ENCODE measurements around the gene OR52E6. TPM values are rescaled to one million over a fixed set of nuclear protein-coding genes. Genes with fewer than 3 reads are reported as not detected.
A peak's percentile ranks its signal among the peaks of the same experiment; 100 is the strongest.

OR52E6 gene
- polyA plus RNA-seq (2011; rRNA removed) (not detected in 2 replicates), polyA plus RNA-seq (2017; fragmentation: RNase III; extraction: RNeasy Plus Mini Kit Qiagen cat#74134 plus additional on column Dnase treatment) (not detected in 3 replicates), polyA minus RNA-seq (2011; rRNA and poly(A)+ RNA removed) (not detected in 2 replicates)
- not detected in 2 replicates for polyA plus RNA-seq (2012; cell fraction: cytosol; rRNA removed)
- not detected in 2 replicates for polyA plus RNA-seq (2012; cell fraction: nucleus; rRNA removed)

DNA sequence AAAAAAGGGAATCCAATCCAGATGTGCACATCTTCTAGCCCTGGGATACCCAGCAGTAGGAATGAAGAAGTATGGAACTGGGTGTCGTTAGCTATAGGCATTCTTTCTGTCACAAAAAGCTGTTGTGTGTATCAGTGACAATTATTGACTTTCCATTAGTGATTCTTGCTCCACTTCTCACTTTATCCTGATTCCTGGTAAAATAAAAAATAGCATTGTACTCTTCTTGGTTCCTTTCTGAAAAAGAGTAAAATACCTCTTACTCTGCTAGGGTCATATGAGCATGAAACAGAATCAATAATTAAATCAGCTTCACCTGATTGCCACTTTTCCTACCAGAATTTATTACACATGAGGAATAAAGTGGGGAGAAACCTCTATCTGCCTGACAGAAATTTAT is at the start of gene OR52E6:
Gene OR52E6, minus strand, starts transcription at position 101 of the 400 bp plus-strand sequence. Its CDS starts 0 bp downstream, at position 101.
- DNase-seq (ENCODE audit: low read depth in 1 of 2, low spot score in 1 of 2), result no peak
- ATAC-seq, result no peak
- FAIRE-seq, result no peak
- Histone ChIP-seq H3K27ac (no peak within 1 kb of the TSS), H3K4me2 (no peak within 1 kb of the TSS), H3K4me1 (no peaks in the 10 kb centered on the region), H3K4me3 (no peak within 1 kb of the TSS), H3K9me3 (no peaks in the 10 kb centered on the region)
- ChIA-PET CTCF (no interaction called here), POLR2A (no interaction called here)
- WGBS (ENCODE audit: missing lambda C conversion rate), result 3% methylated on average over 1 of the region's 1 CpG
- TF ChIP-seq, protein P1, sequence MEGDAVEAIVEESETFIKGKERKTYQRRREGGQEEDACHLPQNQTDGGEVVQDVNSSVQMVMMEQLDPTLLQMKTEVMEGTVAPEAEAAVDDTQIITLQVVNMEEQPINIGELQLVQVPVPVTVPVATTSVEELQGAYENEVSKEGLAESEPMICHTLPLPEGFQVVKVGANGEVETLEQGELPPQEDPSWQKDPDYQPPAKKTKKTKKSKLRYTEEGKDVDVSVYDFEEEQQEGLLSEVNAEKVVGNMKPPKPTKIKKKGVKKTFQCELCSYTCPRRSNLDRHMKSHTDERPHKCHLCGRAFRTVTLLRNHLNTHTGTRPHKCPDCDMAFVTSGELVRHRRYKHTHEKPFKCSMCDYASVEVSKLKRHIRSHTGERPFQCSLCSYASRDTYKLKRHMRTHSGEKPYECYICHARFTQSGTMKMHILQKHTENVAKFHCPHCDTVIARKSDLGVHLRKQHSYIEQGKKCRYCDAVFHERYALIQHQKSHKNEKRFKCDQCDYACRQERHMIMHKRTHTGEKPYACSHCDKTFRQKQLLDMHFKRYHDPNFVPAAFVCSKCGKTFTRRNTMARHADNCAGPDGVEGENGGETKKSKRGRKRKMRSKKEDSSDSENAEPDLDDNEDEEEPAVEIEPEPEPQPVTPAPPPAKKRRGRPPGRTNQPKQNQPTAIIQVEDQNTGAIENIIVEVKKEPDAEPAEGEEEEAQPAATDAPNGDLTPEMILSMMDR (IDR thresholded peaks at IDR 0.05), result no peak
- TF ChIP-seq, protein P2, sequence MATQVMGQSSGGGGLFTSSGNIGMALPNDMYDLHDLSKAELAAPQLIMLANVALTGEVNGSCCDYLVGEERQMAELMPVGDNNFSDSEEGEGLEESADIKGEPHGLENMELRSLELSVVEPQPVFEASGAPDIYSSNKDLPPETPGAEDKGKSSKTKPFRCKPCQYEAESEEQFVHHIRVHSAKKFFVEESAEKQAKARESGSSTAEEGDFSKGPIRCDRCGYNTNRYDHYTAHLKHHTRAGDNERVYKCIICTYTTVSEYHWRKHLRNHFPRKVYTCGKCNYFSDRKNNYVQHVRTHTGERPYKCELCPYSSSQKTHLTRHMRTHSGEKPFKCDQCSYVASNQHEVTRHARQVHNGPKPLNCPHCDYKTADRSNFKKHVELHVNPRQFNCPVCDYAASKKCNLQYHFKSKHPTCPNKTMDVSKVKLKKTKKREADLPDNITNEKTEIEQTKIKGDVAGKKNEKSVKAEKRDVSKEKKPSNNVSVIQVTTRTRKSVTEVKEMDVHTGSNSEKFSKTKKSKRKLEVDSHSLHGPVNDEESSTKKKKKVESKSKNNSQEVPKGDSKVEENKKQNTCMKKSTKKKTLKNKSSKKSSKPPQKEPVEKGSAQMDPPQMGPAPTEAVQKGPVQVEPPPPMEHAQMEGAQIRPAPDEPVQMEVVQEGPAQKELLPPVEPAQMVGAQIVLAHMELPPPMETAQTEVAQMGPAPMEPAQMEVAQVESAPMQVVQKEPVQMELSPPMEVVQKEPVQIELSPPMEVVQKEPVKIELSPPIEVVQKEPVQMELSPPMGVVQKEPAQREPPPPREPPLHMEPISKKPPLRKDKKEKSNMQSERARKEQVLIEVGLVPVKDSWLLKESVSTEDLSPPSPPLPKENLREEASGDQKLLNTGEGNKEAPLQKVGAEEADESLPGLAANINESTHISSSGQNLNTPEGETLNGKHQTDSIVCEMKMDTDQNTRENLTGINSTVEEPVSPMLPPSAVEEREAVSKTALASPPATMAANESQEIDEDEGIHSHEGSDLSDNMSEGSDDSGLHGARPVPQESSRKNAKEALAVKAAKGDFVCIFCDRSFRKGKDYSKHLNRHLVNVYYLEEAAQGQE (IDR thresholded peaks at IDR 0.05), result no peak
- TF ChIP-seq MAZ (IDR thresholded peaks at IDR 0.05; ENCODE audit: borderline replicate concordance, low read depth, low read length), result no peak
- no peak for TF ChIP-seq SREBF2 (IDR thresholded peaks at IDR 0.05)
- no peak for TF ChIP-seq CHD4 (IDR thresholded peaks at IDR 0.05; ENCODE audit: borderline replicate concordance)
- TF ChIP-seq FOSL2 (IDR thresholded peaks at IDR 0.05), result no peak
- no peak for TF ChIP-seq FOSL2 (CRISPR knock-in tag; IDR thresholded peaks at IDR 0.05)
- TF ChIP-seq CBX8 (IDR thresholded peaks at IDR 0.05), result no peak
- TF ChIP-seq, protein P3, sequence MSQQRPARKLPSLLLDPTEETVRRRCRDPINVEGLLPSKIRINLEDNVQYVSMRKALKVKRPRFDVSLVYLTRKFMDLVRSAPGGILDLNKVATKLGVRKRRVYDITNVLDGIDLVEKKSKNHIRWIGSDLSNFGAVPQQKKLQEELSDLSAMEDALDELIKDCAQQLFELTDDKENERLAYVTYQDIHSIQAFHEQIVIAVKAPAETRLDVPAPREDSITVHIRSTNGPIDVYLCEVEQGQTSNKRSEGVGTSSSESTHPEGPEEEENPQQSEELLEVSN (IDR thresholded peaks at IDR 0.05; ENCODE audit: borderline replicate concordance, low read depth), result no peak
- TF ChIP-seq HDAC2 (IDR thresholded peaks at IDR 0.05), result no peak
- TF ChIP-seq, protein P4, sequence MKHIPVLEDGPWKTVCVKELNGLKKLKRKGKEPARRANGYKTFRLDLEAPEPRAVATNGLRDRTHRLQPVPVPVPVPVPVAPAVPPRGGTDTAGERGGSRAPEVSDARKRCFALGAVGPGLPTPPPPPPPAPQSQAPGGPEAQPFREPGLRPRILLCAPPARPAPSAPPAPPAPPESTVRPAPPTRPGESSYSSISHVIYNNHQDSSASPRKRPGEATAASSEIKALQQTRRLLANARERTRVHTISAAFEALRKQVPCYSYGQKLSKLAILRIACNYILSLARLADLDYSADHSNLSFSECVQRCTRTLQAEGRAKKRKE (CRISPR knock-in tag; IDR thresholded peaks at IDR 0.05; ENCODE audit: low read depth), result no peak
- TF ChIP-seq HOXB5 (CRISPR knock-in tag; IDR thresholded peaks at IDR 0.05), result no peak
- no peak for TF ChIP-seq RAD21 (conservative IDR thresholded peaks at IDR 0.05 in 1 of 2, IDR thresholded peaks at IDR 0.05 in 1 of 2)
- no peak for TF ChIP-seq FOSB (CRISPR knock-in tag; IDR thresholded peaks at IDR 0.05)

DNA sequence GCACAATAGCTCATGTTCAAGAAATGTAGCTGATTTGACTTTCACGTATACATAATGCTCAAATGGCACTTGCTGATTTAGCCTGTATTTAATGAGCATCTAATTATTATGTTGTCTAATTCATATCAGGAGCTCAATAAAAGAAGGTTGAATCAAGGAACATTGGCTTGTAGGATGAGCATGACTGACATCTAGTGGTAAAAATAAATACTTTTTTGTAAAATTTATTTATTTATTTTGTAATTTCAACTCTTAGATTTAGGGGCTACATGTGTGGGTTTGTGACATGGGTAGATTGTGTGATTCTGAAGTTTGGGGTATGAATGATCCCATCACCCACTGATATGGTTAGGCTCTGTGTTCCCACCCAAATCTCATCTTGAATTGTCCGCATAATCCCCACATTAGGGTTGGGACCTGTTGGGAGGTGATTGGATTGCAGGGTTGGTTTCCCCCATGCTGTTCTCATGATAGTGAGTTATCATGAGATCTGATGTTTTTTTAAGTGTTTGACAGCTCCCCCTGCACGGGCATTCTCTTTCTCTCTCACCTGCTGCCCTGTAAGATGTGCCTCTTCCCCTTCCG is 49.6 kb upstream of the OR52E6 start:
- 49% methylated on average over 4 of the region's 4 CpGs for WGBS (ENCODE audit: missing lambda C conversion rate)
- POLR2A ChIA-PET, result no interaction called here
- no peak for ATAC-seq

More for the DNA sequence above, 49.6 kb upstream of the OR52E6 start:
- Histone ChIP-seq H3K4me3 (no peak overlapping the region), H3K4me2 (no peak overlapping the region), H3K4me1 (no peaks in the 10 kb centered on the region), H3K9me3 (no peaks in the 10 kb centered on the region), H3K27ac (no peak overlapping the region)
- TF ChIP-seq POLR2A (IDR thresholded peaks at IDR 0.05; ENCODE audit: low read length) (no peak), EHF (CRISPR knock-in tag; IDR thresholded peaks at IDR 0.05) (no peak), JUN (IDR thresholded peaks at IDR 0.05) (no peak), RAD21 (conservative IDR thresholded peaks at IDR 0.05 in 1 of 2, IDR thresholded peaks at IDR 0.05 in 1 of 2) (peak; percentile 48 to 55; a peak in 4 of 5 replicates), JUNB (IDR thresholded peaks at IDR 0.05) (no peak), SMC3 (IDR thresholded peaks at IDR 0.05) (peak; percentile 43; the same call in 2 of the 3 replicates), POLR2AphosphoS2 (conservative IDR thresholded peaks at IDR 0.05; ENCODE audit: low read length) (no peak)
- TF ChIP-seq, protein P1 (IDR thresholded peaks at IDR 0.05), result peak; percentile 55
- TF ChIP-seq, protein P5, sequence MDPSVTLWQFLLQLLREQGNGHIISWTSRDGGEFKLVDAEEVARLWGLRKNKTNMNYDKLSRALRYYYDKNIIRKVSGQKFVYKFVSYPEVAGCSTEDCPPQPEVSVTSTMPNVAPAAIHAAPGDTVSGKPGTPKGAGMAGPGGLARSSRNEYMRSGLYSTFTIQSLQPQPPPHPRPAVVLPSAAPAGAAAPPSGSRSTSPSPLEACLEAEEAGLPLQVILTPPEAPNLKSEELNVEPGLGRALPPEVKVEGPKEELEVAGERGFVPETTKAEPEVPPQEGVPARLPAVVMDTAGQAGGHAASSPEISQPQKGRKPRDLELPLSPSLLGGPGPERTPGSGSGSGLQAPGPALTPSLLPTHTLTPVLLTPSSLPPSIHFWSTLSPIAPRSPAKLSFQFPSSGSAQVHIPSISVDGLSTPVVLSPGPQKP (IDR thresholded peaks at IDR 0.05; ENCODE audit: low read depth, low read length), result no peak
- CTCF ChIA-PET, result interaction anchor here (0.9 to 1.0 kb wide), 5 partner anchors 9 to 1254 kb away, joined by 3 to 4 read pairs (median 3); partner anchors contain the start of genes OR51D1 and OR52N2
- FAIRE-seq (no peak), DNase-seq (ENCODE audit: low read depth in 1 of 2, low spot score in 1 of 2) (peak; percentile 2 to 10)
